Loucy (cell line): ENCODE measurements around the gene EXD3.

Source experiments
- H2AFZ ChIP-seq: fragments of 200-600 bp; sonication (generic); 2 replicates; pipeline ENCODE4 v1.6.0; 2016; ENCODE audit warnings: antibody characterized with exemption, mild to moderate bottlenecking, low read length, moderate library complexity
- H3F3A ChIP-seq: fragments of 200-600 bp; 2 replicates; pipeline ENCODE4 v1.6.0; 2016; ENCODE audit warnings: antibody characterized with exemption, low read depth, mild to moderate bottlenecking
- H3K27me3 ChIP-seq: fragments of 200-600 bp; sonication (generic); 2 replicates; pipeline ENCODE4 v1.6.1; 2014; ENCODE audit warnings: low read length, mild to moderate bottlenecking; ENCODE audit not compliant: insufficient read depth, poor library complexity, severe bottlenecking
- H3K36me3 ChIP-seq: fragments of 200-600 bp; sonication (generic); 2 replicates; pipeline ENCODE4 v1.6.1; 2016; ENCODE audit warnings: low read length; ENCODE audit not compliant: insufficient read depth
- H3K4me1 ChIP-seq: fragments of 200-600 bp; sonication (generic); 2 replicates; pipeline ENCODE4 v1.5.1; 2014; ENCODE audit warnings: low read length, mild to moderate bottlenecking; ENCODE audit not compliant: insufficient read depth, poor library complexity, severe bottlenecking
- H3K4me2 ChIP-seq: fragments of 200-600 bp; sonication (generic); 2 replicates; pipeline ENCODE4 v1.6.0; 2014; ENCODE audit warnings: antibody characterized with exemption, low read length, low read depth, mild to moderate bottlenecking; ENCODE audit not compliant: poor library complexity, severe bottlenecking
- H3K4me3 ChIP-seq: fragments of 200-600 bp; sonication (generic); 2 replicates; pipeline ENCODE4 v1.5.1; 2014; ENCODE audit warnings: low read length, mild to moderate bottlenecking, mixed read lengths; ENCODE audit not compliant: poor library complexity, severe bottlenecking
- H3K79me2 ChIP-seq: fragments of 200-600 bp; sonication (generic); 2 replicates; pipeline ENCODE4 v1.6.1; 2014; ENCODE audit warnings: low read length; ENCODE audit not compliant: insufficient read depth
- H3K9ac ChIP-seq: fragments of 200-600 bp; sonication (generic); 2 replicates; pipeline ENCODE4 v1.6.0; 2014; ENCODE audit warnings: mild to moderate bottlenecking, low read depth, low read length, moderate library complexity; ENCODE audit not compliant: poor library complexity, severe bottlenecking
- H3K9me2 ChIP-seq: fragments of 200-600 bp; sonication (generic); replicated peaks from 2 replicates; pipeline ENCODE4 v1.6.1; 2016; ENCODE audit warnings: low read depth, low read length, mixed read lengths
- H3K9me3 ChIP-seq: fragments of 200-600 bp; sonication (generic); 2 replicates; pipeline ENCODE4 v1.6.1; 2014; ENCODE audit warnings: mild to moderate bottlenecking, antibody characterized with exemption, low read length, low read depth; ENCODE audit not compliant: insufficient read depth
- H4K20me1 ChIP-seq: fragments of 200-600 bp; sonication (generic); 2 replicates; pipeline ENCODE4 v1.6.0; 2014; ENCODE audit warnings: antibody characterized with exemption, low read length, mild to moderate bottlenecking; ENCODE audit not compliant: insufficient read depth, poor library complexity, severe bottlenecking
- EZH2phosphoT487 ChIP-seq: fragments of 200-600 bp; IDR thresholded peaks from 2 replicates; pipeline ENCODE4 v1.6.1; 2018; ENCODE audit warnings: antibody characterized with exemption, mild to moderate bottlenecking, moderate library complexity, borderline replicate concordance
- TF ChIP-seq, protein P1 (sequence below): fragments of 200-600 bp; sonication (generic); conservative IDR thresholded peaks from 2 replicates; pipeline ENCODE4 v1.5.1; 2014; ENCODE audit warnings: mild to moderate bottlenecking, antibody characterized with exemption, low read length

Gene EXD3

DNA sequence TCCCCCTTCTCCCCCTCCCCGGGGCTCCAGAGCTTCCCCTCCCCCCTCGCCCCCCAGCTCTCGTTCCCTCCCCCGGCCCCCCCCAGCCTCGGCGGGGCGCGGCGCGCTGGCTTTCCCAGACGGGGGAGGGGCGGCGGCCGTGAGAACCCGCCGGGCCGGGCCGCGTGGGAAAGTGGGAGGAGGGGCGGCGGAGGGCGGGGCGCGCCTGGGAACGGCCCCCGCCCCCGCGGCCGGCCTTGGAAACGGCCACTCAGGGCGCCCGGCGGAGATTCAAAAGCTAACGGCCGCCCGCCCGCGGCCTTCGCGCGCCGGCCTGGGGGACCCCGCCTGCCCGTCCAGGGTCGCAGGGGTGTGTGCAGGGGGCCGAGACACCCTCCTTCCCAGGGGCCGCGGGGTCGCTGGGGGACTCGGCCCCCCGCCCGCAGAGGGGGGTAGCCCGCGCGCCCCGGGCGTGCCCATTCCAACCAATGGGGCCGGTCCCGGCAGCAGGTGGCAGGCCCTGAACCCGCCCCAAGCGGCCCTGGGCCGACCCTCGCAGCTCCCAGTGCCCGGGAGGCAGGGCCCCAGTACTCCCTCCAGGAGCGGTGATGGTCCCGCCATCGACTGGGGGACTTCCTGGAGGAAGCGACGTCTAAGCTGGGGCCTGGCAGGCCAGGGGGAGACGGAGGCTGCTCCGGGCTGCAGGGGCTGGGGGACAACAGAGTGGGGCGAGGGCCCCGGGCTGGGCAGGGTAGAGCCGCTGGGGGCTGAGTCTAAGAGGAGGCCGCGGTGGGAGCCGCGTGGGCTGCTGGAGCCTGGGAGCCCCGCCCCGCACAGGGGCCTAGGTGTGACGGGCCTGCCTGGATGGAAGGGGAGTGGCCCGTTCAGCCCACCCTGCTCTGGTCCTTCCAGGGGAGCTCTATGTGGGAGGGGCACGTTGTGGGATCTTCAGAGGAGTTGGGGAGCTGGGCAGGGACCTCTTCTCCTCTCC lies 106.7 kb downstream of the EXD3 start:
- Histone ChIP-seq H2AFZ (no peak overlapping the region), H3K27me3 (no peaks in the 10 kb centered on the region), H3K4me1 (peaks cover 17% of the 10 kb centered on the region), H3K36me3 (no peaks in the 10 kb centered on the region), H3F3A (no peaks in the 10 kb centered on the region), H3K9me2 (no peaks in the 10 kb centered on the region), H3K79me2 (no peaks in the 10 kb centered on the region), H3K9ac (no peak overlapping the region), H3K9me3 (no peaks in the 10 kb centered on the region), H4K20me1 (no peaks in the 10 kb centered on the region), H3K4me3 (no peak overlapping the region), H3K4me2 (no peak overlapping the region)
- TF ChIP-seq EZH2phosphoT487 = no peak
- TF ChIP-seq, protein P1, sequence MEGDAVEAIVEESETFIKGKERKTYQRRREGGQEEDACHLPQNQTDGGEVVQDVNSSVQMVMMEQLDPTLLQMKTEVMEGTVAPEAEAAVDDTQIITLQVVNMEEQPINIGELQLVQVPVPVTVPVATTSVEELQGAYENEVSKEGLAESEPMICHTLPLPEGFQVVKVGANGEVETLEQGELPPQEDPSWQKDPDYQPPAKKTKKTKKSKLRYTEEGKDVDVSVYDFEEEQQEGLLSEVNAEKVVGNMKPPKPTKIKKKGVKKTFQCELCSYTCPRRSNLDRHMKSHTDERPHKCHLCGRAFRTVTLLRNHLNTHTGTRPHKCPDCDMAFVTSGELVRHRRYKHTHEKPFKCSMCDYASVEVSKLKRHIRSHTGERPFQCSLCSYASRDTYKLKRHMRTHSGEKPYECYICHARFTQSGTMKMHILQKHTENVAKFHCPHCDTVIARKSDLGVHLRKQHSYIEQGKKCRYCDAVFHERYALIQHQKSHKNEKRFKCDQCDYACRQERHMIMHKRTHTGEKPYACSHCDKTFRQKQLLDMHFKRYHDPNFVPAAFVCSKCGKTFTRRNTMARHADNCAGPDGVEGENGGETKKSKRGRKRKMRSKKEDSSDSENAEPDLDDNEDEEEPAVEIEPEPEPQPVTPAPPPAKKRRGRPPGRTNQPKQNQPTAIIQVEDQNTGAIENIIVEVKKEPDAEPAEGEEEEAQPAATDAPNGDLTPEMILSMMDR = no peak

DNA sequence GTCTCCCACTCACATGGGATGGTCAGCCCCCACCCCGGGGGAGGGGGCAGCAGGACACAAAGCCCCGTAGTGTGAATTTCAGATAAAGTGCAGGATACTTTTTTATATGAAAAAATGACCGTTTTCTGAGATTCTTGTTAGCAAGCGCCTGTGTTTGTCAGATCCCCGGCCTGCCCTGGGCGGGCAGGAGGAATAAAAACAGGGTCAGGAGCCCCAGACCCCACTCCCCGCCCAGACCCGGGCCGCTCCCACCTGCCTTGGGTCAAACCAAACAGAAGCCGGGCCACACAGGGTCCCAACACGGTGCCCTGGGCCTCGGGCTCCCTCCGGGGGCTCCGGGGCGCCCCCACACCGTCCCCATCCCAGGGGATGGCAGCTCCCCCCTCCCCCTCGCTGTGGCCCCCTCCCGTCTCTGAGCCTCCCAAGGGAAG lies 107.4 kb downstream of the EXD3 start:
- no peak overlapping the region for H3K4me3 ChIP-seq
- peaks cover 11% of the 10 kb centered on the region for H3K4me1 ChIP-seq
- TF ChIP-seq, protein P1 = no peak
- TF ChIP-seq EZH2phosphoT487 = no peak
- no peaks in the 10 kb centered on the region for H3F3A ChIP-seq
- H4K20me1 ChIP-seq = no peaks in the 10 kb centered on the region
- H3K27me3 ChIP-seq = no peaks in the 10 kb centered on the region
- no peaks in the 10 kb centered on the region for H3K36me3 ChIP-seq
- H3K4me2 ChIP-seq = no peak overlapping the region
- H3K9me2 ChIP-seq = no peaks in the 10 kb centered on the region
- no peaks in the 10 kb centered on the region for H3K79me2 ChIP-seq
- no peak overlapping the region for H2AFZ ChIP-seq
- H3K9ac ChIP-seq = no peak overlapping the region
- H3K9me3 ChIP-seq = no peaks in the 10 kb centered on the region

DNA sequence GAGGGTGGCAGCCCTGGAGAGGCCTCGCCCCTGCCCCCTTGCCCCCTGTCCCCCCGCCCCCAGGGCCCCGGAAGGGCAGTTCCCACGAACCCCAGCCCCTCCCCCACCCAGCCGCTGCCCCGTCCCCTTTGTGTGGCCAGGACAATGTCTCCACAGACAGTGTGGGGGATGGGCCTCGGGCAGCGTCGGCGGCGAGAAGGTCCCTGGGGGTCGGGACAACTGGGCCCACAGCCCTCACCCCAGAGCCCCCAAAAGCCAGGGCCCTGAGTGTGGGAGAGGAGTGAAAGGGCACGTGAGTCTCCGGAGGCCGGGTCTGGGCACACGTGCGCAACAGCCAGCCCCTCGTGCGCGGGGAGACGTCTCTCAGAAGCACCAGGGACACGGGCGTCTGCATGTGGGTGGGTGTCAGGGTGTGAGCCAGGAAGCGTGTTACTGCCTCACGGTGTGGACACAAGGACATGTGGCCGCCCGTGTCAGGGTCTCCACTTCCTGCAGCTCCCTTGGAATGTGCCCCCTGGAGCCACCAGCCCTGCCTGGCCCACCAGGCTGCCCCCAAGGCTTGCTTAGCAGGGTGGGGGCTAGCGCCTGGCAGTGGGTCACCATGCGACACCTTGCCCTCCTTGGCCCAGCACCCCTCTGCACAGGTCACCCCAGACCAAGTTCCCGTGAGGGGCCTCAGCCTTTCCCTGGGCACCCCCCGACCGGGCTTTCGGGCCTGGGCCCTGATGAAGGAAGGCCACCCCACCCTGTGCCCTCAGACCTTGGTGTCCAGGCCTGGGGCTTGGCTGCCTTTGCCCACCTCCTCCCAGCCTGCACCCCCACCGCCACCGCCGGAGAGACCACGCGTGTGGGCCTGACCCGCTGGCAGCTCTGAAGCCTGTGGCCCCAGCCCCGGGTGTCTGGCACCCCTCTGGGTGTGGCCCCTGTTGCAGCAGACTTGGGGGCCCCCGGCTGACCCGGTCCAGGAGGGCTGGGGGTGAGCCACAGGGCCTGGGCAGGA lies 108.1 kb downstream of the EXD3 start:
- Histone ChIP-seq H3K9ac (no peak overlapping the region), H3K9me3 (no peaks in the 10 kb centered on the region), H3K27me3 (no peaks in the 10 kb centered on the region), H3K36me3 (no peaks in the 10 kb centered on the region), H3K79me2 (no peaks in the 10 kb centered on the region), H3F3A (no peaks in the 10 kb centered on the region), H3K4me1 (peaks cover 4% of the 10 kb centered on the region), H3K9me2 (no peaks in the 10 kb centered on the region), H3K4me2 (no peak overlapping the region), H3K4me3 (no peak overlapping the region), H2AFZ (no peak overlapping the region), H4K20me1 (no peaks in the 10 kb centered on the region)
- TF ChIP-seq EZH2phosphoT487 = no peak
- TF ChIP-seq, protein P1 = no peak
